Keratinocyte (primary cell): ENCODE data around the gene TGM1. TPM values are rescaled to one million over a fixed set of nuclear protein-coding genes. Genes with fewer than 3 reads are reported as not detected.

Experiments used
- DNase-seq: peaks from one replicate; pipeline ENCODE4 v3.0.0-alpha.2; 2011; ENCODE audit warnings: low read depth, missing footprints, low spot score
- FAIRE-seq: peaks from 2 replicates; lab custom pipeline; 2011; peaks lifted over from hg19 to GRCh38; lab: Jason Lieb, UNC
- H2AFZ ChIP-seq: 2 replicates; pipeline ENCODE4 v1.6.0; 2012; ENCODE audit warnings: low read length, control low read depth, inconsistent platforms; ENCODE audit not compliant: control insufficient read depth
- H3K27ac ChIP-seq: 2 replicates; pipeline ENCODE4 v1.5.1; 2011; ENCODE audit warnings: low read length; ENCODE audit not compliant: control insufficient read depth, insufficient read depth
- H3K27me3 ChIP-seq: 3 replicates; pipeline ENCODE4 v1.6.0; 2011; ENCODE audit warnings: low read length; ENCODE audit not compliant: control insufficient read depth, insufficient read depth; ENCODE audit errors: extremely low read depth
- H3K36me3 ChIP-seq, 2 experiments: 2 replicates in 1 of 2; 3 replicates in 1 of 2; pipeline ENCODE4 v1.5.1; 2011; ENCODE audit warnings: low read length in 2 of 2, mild to moderate bottlenecking in 1 of 2; ENCODE audit not compliant: control insufficient read depth in 2 of 2, insufficient read depth in 2 of 2; ENCODE audit errors: extremely low read depth in 1 of 2
- H3K4me1 ChIP-seq: 3 replicates; pipeline ENCODE4 v1.5.1; 2011; ENCODE audit warnings: low read length; ENCODE audit not compliant: control insufficient read depth, insufficient read depth; ENCODE audit errors: extremely low read depth
- H3K4me2 ChIP-seq: 3 replicates; pipeline ENCODE4 v1.6.0; 2011; ENCODE audit warnings: low read depth, low read length; ENCODE audit not compliant: control insufficient read depth, insufficient read depth; ENCODE audit errors: extremely low read depth
- H3K4me3 ChIP-seq, 3 experiments: fragments of 200-600 bp in 1 of 3; sonication (generic) in 1 of 3; 2 replicates in 2 of 3; 3 replicates in 1 of 3; pipeline ENCODE4 v1.5.1; 2011 to 2016; ENCODE audit warnings: low read length in 3 of 3, mild to moderate bottlenecking in 3 of 3, control low read depth in 2 of 3, inconsistent platforms in 1 of 3, low read depth in 1 of 3, mixed read lengths in 1 of 3, mixed run types in 1 of 3, moderate library complexity in 1 of 3; ENCODE audit not compliant: control insufficient read depth in 2 of 3, insufficient read depth in 2 of 3; ENCODE audit errors: extremely low read depth in 1 of 3
- H3K79me2 ChIP-seq: 2 replicates; pipeline ENCODE4 v1.6.0; 2012; ENCODE audit warnings: low read length; ENCODE audit not compliant: control insufficient read depth, insufficient read depth
- H3K9ac ChIP-seq: 3 replicates; pipeline ENCODE4 v1.6.0; 2011; ENCODE audit warnings: low read length; ENCODE audit not compliant: control insufficient read depth, insufficient read depth; ENCODE audit errors: extremely low read depth
- H3K9me1 ChIP-seq: 3 replicates; pipeline ENCODE4 v1.6.0; 2011; ENCODE audit warnings: low read length; ENCODE audit not compliant: control insufficient read depth, insufficient read depth; ENCODE audit errors: extremely low read depth
- H3K9me3 ChIP-seq: 2 replicates; pipeline ENCODE4 v1.5.1; 2012; ENCODE audit warnings: low read depth, low read length; ENCODE audit not compliant: control insufficient read depth
- H4K20me1 ChIP-seq: 3 replicates; pipeline ENCODE4 v1.6.0; 2011; ENCODE audit warnings: low read length; ENCODE audit not compliant: control insufficient read depth, insufficient read depth; ENCODE audit errors: extremely low read depth
- CTCF ChIP-seq, 3 experiments: IDR thresholded peaks in 1 of 3; conservative IDR thresholded peaks in 1 of 3; optimal IDR thresholded peaks in 1 of 3; 2 replicates in 2 of 3; 3 replicates in 1 of 3; pipeline versions ENCODE3 to v1.5.1; 2011; ENCODE audit warnings: low read length in 3 of 3, mild to moderate bottlenecking in 3 of 3, moderate library complexity in 2 of 3, control low read depth in 1 of 3, inconsistent platforms in 1 of 3; ENCODE audit not compliant: insufficient read depth in 2 of 3; ENCODE audit errors: extremely low read depth in 1 of 3
- EZH2 ChIP-seq: IDR thresholded peaks from one replicate; pipeline ENCODE4 v1.6.1; 2012; ENCODE audit warnings: inconsistent platforms, mild to moderate bottlenecking, low read length, moderate library complexity
- dilution Hi-C: fragments of 300-500 bp; cut with MboI; formaldehyde crosslinking; loops from one replicate; pipeline ENCODE4 v1.7.0; 2020; ENCODE audit warnings: low sequenced_read_pairs; ENCODE audit not compliant: extremely low pct_ligation_motif_present
- polyA plus RNA-seq, 5 experiments: library from polyadenylated mRNA; depleted of rRNA in 3 of 5; stranded (reverse) in 3 of 5; stranded (forward) in 1 of 5; unstranded in 1 of 5; fragments of >200 nt; gene quantifications; 1 replicate in 1 of 5; 2 replicates in 3 of 5; 3 replicates in 1 of 5; pipeline versions ENCODE4 v1.2.1 to v1.2.3, GENCODE V29; 2011 to 2012; ENCODE audit warnings: missing spikeins in 2 of 5, low read depth in 1 of 5, low replicate concordance in 1 of 5

Gene TGM1
- polyA plus RNA-seq, 1 donor (not counting 4 experiments of a cell fraction or from before 2014, with no cell fraction given) = 16.1 TPM

- peaks cover 4% of the 10 kb centered on the region for H3K79me2 ChIP-seq
- no peak within 1 kb of the TSS for H2AFZ ChIP-seq
- dilution Hi-C loops = no loop called here
- no peak for DNase-seq
- no peak for FAIRE-seq
- no peak within 1 kb of the TSS for H3K27ac ChIP-seq
- TF ChIP-seq EZH2 (no peak), CTCF (optimal IDR thresholded peaks at IDR 0.05 in 1 of 3, IDR thresholded peaks at IDR 0.05 in 1 of 3, conservative IDR thresholded peaks at IDR 0.05 in 1 of 3; ENCODE audit: extremely low read depth in 1 of 3, insufficient read depth in 2 of 3, low read length in 3 of 3) (peak in 2 of 3 experiments; percentile 93 to 98)
- peaks cover 40 to 52% of the 10 kb centered on the region in 2 experiments for H3K36me3 ChIP-seq
- no peak within 1 kb of the TSS for H3K9ac ChIP-seq
- H3K4me3 ChIP-seq = no peak within 1 kb of the TSS
- no peaks in the 10 kb centered on the region for H3K9me3 ChIP-seq
- no peaks in the 10 kb centered on the region for H4K20me1 ChIP-seq
- no peaks in the 10 kb centered on the region for H3K27me3 ChIP-seq
- no peaks in the 10 kb centered on the region for H3K9me1 ChIP-seq
- H3K4me1 ChIP-seq = peaks cover 42% of the 10 kb centered on the region
- no peak within 1 kb of the TSS for H3K4me2 ChIP-seq
These were observed 44.8 kb upstream of the TGM1 start, which contains the start of gene CIDEB for GRCh38 chr14:24307575-24308341. Gene CIDEB (minus strand): TSS chr14:24307977. CDS start chr14:24307858, 119 bp downstream.

- Histone ChIP-seq H3K27ac (no peak overlapping the region), H4K20me1 (no peaks in the 10 kb centered on the region), H3K4me1 (peaks cover 39% of the 10 kb centered on the region), H3K4me2 (no peak overlapping the region), H3K79me2 (peaks cover 4% of the 10 kb centered on the region), H3K9me3 (no peaks in the 10 kb centered on the region), H3K36me3 (peaks cover 45 to 58% of the 10 kb centered on the region in 2 experiments), H3K9ac (no peak overlapping the region), H3K27me3 (no peaks in the 10 kb centered on the region), H3K9me1 (no peaks in the 10 kb centered on the region), H2AFZ (no peak overlapping the region), H3K4me3 (no peak overlapping the region)
- FAIRE-seq = no peak
- TF ChIP-seq CTCF (optimal IDR thresholded peaks at IDR 0.05 in 1 of 3, IDR thresholded peaks at IDR 0.05 in 1 of 3, conservative IDR thresholded peaks at IDR 0.05 in 1 of 3; ENCODE audit: extremely low read depth in 1 of 3, insufficient read depth in 2 of 3, low read length in 3 of 3) (no peak), EZH2 (no peak)
- dilution Hi-C loops = no loop called here
- no peak for DNase-seq
These were observed 44.2 kb upstream of the TGM1 start for GRCh38 chr14:24307156-24307574.
